IgD-negative memory B cell (primary cell): ENCODE measurements around the gene C1orf56. TPM values are rescaled to one million over a fixed set of nuclear protein-coding genes. Genes with fewer than 3 reads are reported as not detected.

ENCODE experiments used
- H3K27ac Mint-ChIP-seq, 3 donors: one replicate each; pipeline ENCODE4 v1.8.0; 2020 to 2022; ENCODE audit warnings: mild to moderate bottlenecking in 3 of 3, mixed read lengths in 3 of 3, moderate library complexity in 1 of 3
- H3K27me3 Mint-ChIP-seq: one replicate; pipeline ENCODE4 v1.8.0; 2021; ENCODE audit warnings: mixed read lengths
- H3K36me3 Mint-ChIP-seq: one replicate; pipeline ENCODE4 v1.8.0; 2020; ENCODE audit warnings: mild to moderate bottlenecking, mixed read lengths
- H3K4me1 Mint-ChIP-seq, 3 donors: one replicate each; pipeline ENCODE4 v1.8.0; 2020 to 2022; ENCODE audit warnings: mixed read lengths in 3 of 3, mild to moderate bottlenecking in 1 of 3
- H3K4me3 Mint-ChIP-seq, 4 donors: one replicate each; pipeline ENCODE4 v1.8.0; 2020 to 2022; ENCODE audit warnings: mild to moderate bottlenecking in 4 of 4, mixed read lengths in 4 of 4, moderate library complexity in 3 of 4
- H3K9me3 Mint-ChIP-seq, 3 donors: one replicate each; pipeline ENCODE4 v1.8.0; 2020 to 2021; ENCODE audit warnings: mixed read lengths in 3 of 3, mild to moderate bottlenecking in 1 of 3
- polyA plus RNA-seq: library from polyadenylated mRNA; unstranded; fragments of 300-500 nt; fragmentation: Illumina TruSeq; gene quantifications from one replicate; pipeline ENCODE4 v1.2.3, GENCODE V29; 2021

C1orf56 gene
- polyA plus RNA-seq, 1 donor from 2014 or later: 4.5 TPM

- Mint-ChIP-seq H3K9me3 (no peaks in the 10 kb centered on the region), H3K4me3 (peak overlapping the region; percentile 87 to 97 (median 96)), H3K4me1 (peaks cover 40 to 42% (median 42%) of the 10 kb centered on the region in 3 donors), H3K27me3 (no peaks in the 10 kb centered on the region), H3K36me3 (no peaks in the 10 kb centered on the region), H3K27ac (peak overlapping the region; percentile 86 to 99 (median 98))
Observed at GRCh38 chr1:151009206-151009587, 38.4 kb upstream of the C1orf56 start.

GRCh38 chr1:151009674-151010345, 37.7 kb upstream of the C1orf56 start:
- Mint-ChIP-seq H3K9me3 (no peaks in the 10 kb centered on the region), H3K36me3 (no peaks in the 10 kb centered on the region), H3K27me3 (no peaks in the 10 kb centered on the region), H3K4me1 (peaks cover 40 to 42% (median 40%) of the 10 kb centered on the region in 3 donors), H3K4me3 (peak overlapping the region; percentile 37 to 96 (median 91)), H3K27ac (peak overlapping the region in 2 of 3 donors; percentile 86 to 98)

DNA sequence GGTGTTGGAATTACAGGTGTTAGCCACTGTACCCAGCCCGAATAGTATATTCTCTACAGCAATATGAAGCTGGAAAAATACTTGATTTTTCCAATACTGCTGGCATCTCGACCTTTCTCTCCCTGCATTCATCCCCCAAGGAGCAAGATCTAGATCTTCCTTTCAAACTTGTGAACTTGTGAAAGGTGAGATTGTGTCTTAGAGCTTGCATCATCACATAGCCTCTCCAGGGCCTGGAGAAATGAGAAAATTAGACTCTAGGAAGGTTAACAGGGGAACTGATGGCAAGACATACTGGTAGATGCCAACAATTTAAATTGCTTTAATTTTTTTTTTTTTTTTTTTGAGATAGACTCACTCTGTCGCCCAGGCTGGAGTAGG, 37.2 kb upstream of the C1orf56 start:
- Mint-ChIP-seq H3K4me3 (peak overlapping the region in 3 of 4 donors; percentile 4 to 67 (median 22)), H3K27ac (no peak overlapping the region), H3K36me3 (no peaks in the 10 kb centered on the region), H3K27me3 (no peaks in the 10 kb centered on the region), H3K4me1 (peaks cover 38 to 42% (median 40%) of the 10 kb centered on the region in 3 donors), H3K9me3 (no peaks in the 10 kb centered on the region)

DNA sequence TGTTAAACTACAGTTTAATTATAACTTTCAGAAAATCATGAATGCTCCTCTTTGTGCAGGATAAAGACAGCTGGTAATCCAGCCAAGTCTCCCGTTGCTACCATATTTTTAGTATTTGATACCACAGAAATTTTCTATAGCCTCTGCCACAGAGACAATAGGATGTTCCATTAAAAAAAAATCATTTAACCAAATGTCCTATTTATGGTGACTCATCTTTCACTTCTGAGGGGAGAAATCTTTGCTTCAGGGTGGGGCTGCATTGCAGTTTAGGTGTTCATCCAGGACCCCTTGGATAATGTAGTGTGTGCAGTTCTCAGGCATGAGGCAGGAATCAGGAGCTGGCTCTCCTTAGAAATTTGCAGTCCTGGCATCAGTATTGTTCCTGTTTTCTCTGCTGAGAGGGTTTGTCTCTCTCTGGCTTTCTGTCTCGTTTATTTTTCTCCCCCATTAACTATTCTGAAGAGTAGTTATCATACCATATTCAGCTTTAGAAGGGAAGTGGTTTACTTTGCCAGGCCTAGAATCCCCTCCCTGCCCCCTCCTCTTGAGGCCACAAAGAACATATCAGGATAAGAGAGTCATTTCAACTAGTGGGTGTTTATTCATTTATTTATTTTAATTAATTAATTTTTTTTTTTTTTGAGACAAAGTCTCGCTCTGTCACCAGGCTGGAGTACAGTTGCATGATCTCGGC, 36.2 kb upstream of the C1orf56 start:
- peak overlapping the region in 2 of 3 donors; percentile 31 to 89 for H3K27ac Mint-ChIP-seq
- no peaks in the 10 kb centered on the region for H3K36me3 Mint-ChIP-seq
- no peaks in the 10 kb centered on the region for H3K27me3 Mint-ChIP-seq
- H3K4me3 Mint-ChIP-seq: no peak overlapping the region
- peaks cover 29 to 35% (median 32%) of the 10 kb centered on the region in 3 donors for H3K4me1 Mint-ChIP-seq
- H3K9me3 Mint-ChIP-seq: no peaks in the 10 kb centered on the region

DNA sequence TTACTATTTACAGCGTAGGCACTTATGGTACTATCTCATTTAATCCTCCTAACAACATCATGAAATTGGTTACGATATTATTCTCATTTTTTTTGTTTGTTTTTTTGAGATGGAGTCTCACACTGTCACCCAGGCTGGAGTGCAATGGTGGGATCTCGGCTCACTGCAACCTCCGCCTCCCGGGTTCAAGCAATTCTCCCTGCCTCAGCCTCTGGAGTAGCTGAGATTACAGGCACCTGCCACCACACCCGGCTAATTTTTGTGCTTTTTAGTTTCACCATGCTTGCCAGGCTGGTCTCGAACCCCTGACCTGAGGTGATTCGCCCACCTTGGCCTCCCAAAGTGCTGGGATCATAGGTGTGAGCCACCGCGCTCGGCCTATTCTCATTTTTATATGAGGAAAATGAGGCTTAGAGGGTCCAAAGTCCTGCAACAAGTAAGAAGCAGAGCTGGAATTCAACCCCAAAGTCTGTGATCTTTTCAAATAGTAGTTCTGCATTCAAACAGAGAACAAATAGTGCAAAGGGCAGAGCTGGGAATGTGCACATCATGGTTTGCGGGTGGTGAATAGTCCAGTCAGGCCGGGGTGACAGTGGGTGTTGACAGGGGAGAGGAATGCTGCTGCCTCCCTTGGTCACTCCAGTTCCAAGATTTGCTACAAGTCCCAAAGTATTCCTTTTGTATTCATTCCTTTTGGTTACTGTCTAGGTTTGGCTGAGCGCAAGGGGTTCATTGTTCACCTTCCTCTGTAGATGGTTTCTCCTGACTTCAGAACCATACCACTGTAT, 34.7 kb upstream of the C1orf56 start:
- peaks cover 15 to 23% (median 18%) of the 10 kb centered on the region in 3 donors for H3K4me1 Mint-ChIP-seq
- no peaks in the 10 kb centered on the region for H3K36me3 Mint-ChIP-seq
- H3K4me3 Mint-ChIP-seq: peak overlapping the region in 1 of 4 donors; percentile 10
- no peaks in the 10 kb centered on the region for H3K27me3 Mint-ChIP-seq
- H3K9me3 Mint-ChIP-seq: no peaks in the 10 kb centered on the region
- H3K27ac Mint-ChIP-seq: peak overlapping the region in 1 of 3 donors; percentile 25

GRCh38 chr1:151013518-151013917, 34.0 kb upstream of the C1orf56 start:
- H3K36me3 Mint-ChIP-seq: no peaks in the 10 kb centered on the region
- no peaks in the 10 kb centered on the region for H3K9me3 Mint-ChIP-seq
- H3K4me1 Mint-ChIP-seq: peaks cover 14 to 18% (median 15%) of the 10 kb centered on the region in 3 donors
- no peaks in the 10 kb centered on the region for H3K27me3 Mint-ChIP-seq
- H3K4me3 Mint-ChIP-seq: peak overlapping the region in 1 of 4 donors; percentile 10
- peak overlapping the region in 1 of 3 donors; percentile 25 for H3K27ac Mint-ChIP-seq

DNA sequence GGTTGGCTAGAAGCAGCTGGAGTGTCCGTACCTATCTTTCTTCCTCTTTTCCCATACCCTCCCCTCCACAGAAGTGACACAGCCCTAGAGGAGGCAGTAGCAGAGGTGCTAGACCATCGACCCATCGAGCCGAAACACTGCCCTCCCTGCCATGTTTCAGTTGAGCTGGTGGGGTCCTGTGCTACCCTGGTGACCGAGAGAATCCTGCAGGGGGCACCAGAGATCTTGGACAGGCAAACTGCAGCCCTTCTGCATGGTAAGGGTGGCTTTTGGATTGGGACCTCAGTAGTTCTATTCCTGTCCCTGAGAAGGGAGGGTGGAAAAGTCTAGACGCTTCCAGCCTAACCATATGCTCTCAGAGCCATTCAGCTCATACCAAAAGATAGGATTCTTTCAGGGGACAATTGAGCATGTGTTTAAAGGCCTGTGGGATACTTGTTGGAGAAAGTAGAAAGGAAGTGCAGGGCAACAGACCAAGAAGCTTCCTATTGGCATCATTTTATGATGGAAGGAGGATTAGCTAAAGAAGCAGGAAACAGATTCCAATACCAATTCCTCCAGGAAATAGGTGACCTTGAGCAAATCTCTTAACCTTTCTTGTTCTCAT, 22.9 kb upstream of the C1orf56 start:
- Mint-ChIP-seq H3K4me1 (peaks cover 0 to 9% (median 5%) of the 10 kb centered on the region in 3 donors), H3K27me3 (no peaks in the 10 kb centered on the region), H3K27ac (peak overlapping the region in 2 of 3 donors; percentile 19 to 67), H3K36me3 (peaks cover 4% of the 10 kb centered on the region), H3K9me3 (no peaks in the 10 kb centered on the region), H3K4me3 (peak overlapping the region in 1 of 4 donors; percentile 79)

GRCh38 chr1:151026460-151026859, 21.1 kb upstream of the C1orf56 start:
- H3K27me3 Mint-ChIP-seq: no peaks in the 10 kb centered on the region
- peaks cover 4% of the 10 kb centered on the region for H3K36me3 Mint-ChIP-seq
- no peak overlapping the region for H3K27ac Mint-ChIP-seq
- H3K9me3 Mint-ChIP-seq: no peaks in the 10 kb centered on the region
- peaks cover 0 to 9% (median 5%) of the 10 kb centered on the region in 3 donors for H3K4me1 Mint-ChIP-seq
- no peak overlapping the region for H3K4me3 Mint-ChIP-seq

DNA sequence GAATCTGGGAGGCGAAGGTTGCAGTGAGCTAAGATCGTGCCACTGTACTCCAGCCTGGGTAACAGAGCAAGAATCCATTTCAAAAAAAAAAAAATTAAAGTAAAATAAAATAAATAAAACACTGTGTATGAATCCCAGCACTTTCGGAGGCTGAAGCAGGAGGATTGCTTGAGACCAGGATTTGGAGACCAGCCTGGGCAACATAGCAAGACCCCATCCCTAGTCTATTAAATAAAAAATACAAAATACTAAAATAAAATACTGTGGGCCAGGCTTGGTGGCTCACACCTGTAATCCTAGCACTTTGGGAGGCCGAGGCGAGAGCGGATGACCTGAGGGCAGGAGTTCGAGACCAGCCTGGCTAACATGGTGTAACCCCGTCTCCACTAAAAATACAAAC, 15.4 kb upstream of the C1orf56 start:
- Mint-ChIP-seq H3K27me3 (no peaks in the 10 kb centered on the region), H3K4me3 (no peak overlapping the region), H3K27ac (no peak overlapping the region), H3K36me3 (peaks cover 11% of the 10 kb centered on the region), H3K9me3 (no peaks in the 10 kb centered on the region), H3K4me1 (peaks cover 0 to 3% (median 2%) of the 10 kb centered on the region in 3 donors)

GRCh38 chr1:151035167-151035566, 12.4 kb upstream of the C1orf56 start:
- peaks cover 8% of the 10 kb centered on the region for H3K36me3 Mint-ChIP-seq
- peak overlapping the region in 1 of 4 donors; percentile 56 for H3K4me3 Mint-ChIP-seq
- peak overlapping the region in 1 of 3 donors; percentile 76 for H3K27ac Mint-ChIP-seq

GRCh38 chr1:151036356-151036755, 11.2 kb upstream of the C1orf56 start, which contains the start of gene BNIPL:
Gene BNIPL (plus strand): TSS chr1:151036586. CDS start chr1:151036726, 140 bp downstream.
- H3K27ac Mint-ChIP-seq: no peak within 1 kb of the TSS
- H3K27me3 Mint-ChIP-seq: no peaks in the 10 kb centered on the region
- H3K36me3 Mint-ChIP-seq: peaks cover 10% of the 10 kb centered on the region
- no peak within 1 kb of the TSS for H3K4me3 Mint-ChIP-seq
- no peaks in the 10 kb centered on the region for H3K9me3 Mint-ChIP-seq
- peaks cover 0 to 2% (median 1%) of the 10 kb centered on the region in 3 donors for H3K4me1 Mint-ChIP-seq

More at GRCh38 chr1:151035167-151035566, 12.4 kb upstream of the C1orf56 start:
- Mint-ChIP-seq H3K27me3 (no peaks in the 10 kb centered on the region), H3K4me1 (peaks cover 0 to 2% (median 1%) of the 10 kb centered on the region in 3 donors), H3K9me3 (no peaks in the 10 kb centered on the region)

DNA sequence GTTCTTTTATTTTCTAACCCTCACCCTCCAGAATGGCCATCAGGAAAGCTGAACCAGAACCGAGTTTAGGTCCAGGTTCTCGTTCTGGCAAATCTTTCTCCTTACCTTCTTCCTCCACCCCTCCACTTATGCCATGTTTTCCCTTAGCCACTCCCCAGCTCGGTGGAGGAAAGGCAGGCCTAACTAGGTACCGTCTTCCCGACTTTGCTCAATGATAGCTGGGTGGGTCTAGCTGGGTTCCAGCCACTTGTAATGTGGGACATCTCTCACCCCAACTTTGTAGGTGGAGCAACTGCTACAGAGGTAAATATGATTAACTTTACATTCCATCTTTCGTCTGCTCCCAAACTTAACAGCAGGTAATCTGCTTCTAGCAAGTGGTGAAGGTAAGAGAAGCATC, 10.5 kb upstream of the C1orf56 start:
- no peak overlapping the region for H3K4me3 Mint-ChIP-seq
- no peak overlapping the region for H3K27ac Mint-ChIP-seq
- peaks cover 9% of the 10 kb centered on the region for H3K36me3 Mint-ChIP-seq
- no peaks in the 10 kb centered on the region for H3K27me3 Mint-ChIP-seq
- no peaks in the 10 kb centered on the region for H3K9me3 Mint-ChIP-seq
- H3K4me1 Mint-ChIP-seq: peaks cover 0 to 2% (median 1%) of the 10 kb centered on the region in 3 donors

GRCh38 chr1:151039521-151039920, 8.0 kb upstream of the C1orf56 start:
- Mint-ChIP-seq H3K27me3 (no peaks in the 10 kb centered on the region), H3K4me1 (peaks cover 0 to 1% (median 0%) of the 10 kb centered on the region in 3 donors), H3K9me3 (no peaks in the 10 kb centered on the region), H3K4me3 (no peak overlapping the region), H3K27ac (no peak overlapping the region), H3K36me3 (peaks cover 2% of the 10 kb centered on the region)

- Mint-ChIP-seq H3K4me1 (peaks cover 5 to 11% (median 11%) of the 10 kb centered on the region in 3 donors), H3K4me3 (no peak overlapping the region), H3K27ac (no peak overlapping the region), H3K36me3 (peaks cover 2% of the 10 kb centered on the region), H3K27me3 (no peaks in the 10 kb centered on the region), H3K9me3 (no peaks in the 10 kb centered on the region)
Observed at GRCh38 chr1:151043163-151043562, 4.4 kb upstream of the C1orf56 start.
